ENCODE data around the gene CORO7.

The CORO7 gene

DNA sequence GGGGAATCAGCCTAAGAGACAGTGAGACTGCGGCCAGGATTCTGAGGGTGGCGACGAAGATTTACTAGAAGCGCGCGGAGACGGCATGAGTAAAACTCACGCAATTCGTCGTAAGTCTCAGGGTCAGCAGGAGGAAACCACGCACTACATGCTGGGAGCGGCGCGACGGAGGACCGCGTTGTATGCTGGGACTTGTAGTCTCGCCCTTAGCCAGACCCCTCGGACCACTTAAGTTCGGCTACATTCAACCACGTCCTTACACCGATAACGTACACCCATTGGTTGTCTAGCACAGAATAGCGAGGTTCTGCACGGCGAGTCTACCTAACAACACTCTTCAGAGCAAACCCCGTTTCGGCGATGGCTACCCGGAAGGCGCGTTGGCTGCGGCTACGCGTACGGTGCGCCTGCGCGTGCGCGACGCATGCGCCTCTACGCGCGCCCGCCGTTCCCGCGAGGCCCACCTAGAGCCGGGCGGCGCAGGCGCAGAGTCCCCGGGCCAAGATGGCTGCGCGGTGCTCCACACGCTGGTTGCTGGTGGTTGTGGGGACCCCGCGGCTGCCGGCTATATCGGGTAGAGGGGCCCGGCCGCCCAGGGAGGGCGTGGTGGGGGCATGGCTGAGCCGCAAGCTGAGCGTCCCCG lies 9.1 kb upstream of the CORO7 start, which contains the start of gene DNAJA3:
Gene DNAJA3 (plus strand): TSS at position 491 of the 643 bp plus-strand sequence. CDS start 14 bp downstream, at position 505.
- no peaks in the 10 kb centered on the region for H3K27me3 ChIP-seq (replicated peaks; ENCODE audit: control insufficient read depth, insufficient read depth, low read length)
- DNase-seq (ENCODE audit: extremely low read depth, insufficient read length) = peak; percentile 97
- TF ChIP-seq, protein P1, sequence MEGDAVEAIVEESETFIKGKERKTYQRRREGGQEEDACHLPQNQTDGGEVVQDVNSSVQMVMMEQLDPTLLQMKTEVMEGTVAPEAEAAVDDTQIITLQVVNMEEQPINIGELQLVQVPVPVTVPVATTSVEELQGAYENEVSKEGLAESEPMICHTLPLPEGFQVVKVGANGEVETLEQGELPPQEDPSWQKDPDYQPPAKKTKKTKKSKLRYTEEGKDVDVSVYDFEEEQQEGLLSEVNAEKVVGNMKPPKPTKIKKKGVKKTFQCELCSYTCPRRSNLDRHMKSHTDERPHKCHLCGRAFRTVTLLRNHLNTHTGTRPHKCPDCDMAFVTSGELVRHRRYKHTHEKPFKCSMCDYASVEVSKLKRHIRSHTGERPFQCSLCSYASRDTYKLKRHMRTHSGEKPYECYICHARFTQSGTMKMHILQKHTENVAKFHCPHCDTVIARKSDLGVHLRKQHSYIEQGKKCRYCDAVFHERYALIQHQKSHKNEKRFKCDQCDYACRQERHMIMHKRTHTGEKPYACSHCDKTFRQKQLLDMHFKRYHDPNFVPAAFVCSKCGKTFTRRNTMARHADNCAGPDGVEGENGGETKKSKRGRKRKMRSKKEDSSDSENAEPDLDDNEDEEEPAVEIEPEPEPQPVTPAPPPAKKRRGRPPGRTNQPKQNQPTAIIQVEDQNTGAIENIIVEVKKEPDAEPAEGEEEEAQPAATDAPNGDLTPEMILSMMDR (IDR thresholded peaks at IDR 0.05; ENCODE audit: insufficient read depth, low read length, poor library complexity, severe bottlenecking) = no peak

DNA sequence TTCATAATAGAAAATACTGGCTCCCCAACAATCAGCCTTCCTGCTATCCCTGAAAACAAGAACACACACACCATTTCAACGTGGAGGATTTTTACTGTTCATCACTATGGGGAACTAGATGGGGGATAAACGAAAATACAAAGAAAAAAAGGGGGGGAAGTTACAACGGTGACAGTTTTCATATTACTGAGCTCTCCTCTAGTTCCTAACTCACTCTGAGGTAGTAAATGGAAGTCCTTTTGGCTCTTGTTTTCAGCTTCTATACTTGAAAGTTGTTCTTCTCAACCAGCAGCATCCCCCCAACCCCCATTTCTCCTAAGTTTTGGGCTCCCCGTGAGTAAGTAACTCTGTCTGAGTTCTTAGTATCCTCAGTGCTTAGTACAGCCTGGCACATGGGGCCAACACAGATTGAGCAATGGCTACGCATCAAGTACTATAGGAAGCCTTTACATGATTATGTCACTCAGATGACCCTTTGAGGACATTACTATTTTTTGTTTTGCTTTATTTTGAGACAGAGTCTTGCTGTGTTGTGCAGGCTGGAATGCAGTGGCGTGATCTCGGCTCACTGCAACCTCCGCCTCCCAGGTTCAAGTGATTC lies 4.2 kb upstream of the CORO7 start:
- Histone ChIP-seq H3K27me3 (replicated peaks; ENCODE audit: control insufficient read depth, insufficient read depth, low read length) (no peaks in the 10 kb centered on the region), H3K4me3 (replicated peaks; ENCODE audit: low read depth, low read length) (no peak overlapping the region), H3K36me3 (ENCODE audit: control insufficient read depth, insufficient read depth, low read length) (no peaks in the 10 kb centered on the region)
- TF ChIP-seq, protein P1 (IDR thresholded peaks at IDR 0.05; ENCODE audit: insufficient read depth, low read length, poor library complexity, severe bottlenecking) = no peak
- no peak for DNase-seq (ENCODE audit: extremely low read depth, insufficient read length)

More for the DNA sequence above, 9.1 kb upstream of the CORO7 start, which contains the start of gene DNAJA3:
- peaks cover 4% of the 10 kb centered on the region for H3K36me3 ChIP-seq (ENCODE audit: control insufficient read depth, insufficient read depth, low read length)
- H3K4me3 ChIP-seq (replicated peaks; ENCODE audit: low read depth, low read length) = peak within 1 kb of the TSS; percentile 78

DNA sequence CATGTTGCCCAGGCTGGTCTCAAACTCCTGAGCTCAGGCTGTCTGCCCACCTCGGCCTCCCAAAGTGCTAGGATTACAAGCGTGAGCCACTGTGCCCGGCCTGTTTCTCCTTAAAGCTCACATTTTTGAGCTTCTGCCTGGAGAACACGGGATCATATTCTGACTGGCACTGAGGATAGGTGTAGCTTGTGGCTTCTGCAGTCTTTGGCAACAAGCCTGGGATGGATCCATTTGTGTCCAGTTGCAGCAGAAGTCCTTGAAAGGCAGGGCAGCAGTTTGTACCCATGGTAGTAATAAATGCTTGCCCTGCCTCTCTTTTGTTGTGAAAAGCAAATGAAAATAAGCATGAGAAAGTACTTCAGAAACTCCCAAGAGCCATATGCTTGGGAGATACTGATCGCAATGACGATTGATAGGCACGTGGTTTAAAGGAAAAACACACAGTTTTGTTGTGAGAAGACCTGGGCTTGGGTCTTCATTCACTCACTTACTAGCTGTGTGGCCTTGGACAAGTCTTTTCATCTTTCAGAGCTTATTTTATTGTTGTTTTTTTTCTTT lies 3.1 kb upstream of the CORO7 start:
- TF ChIP-seq, protein P1 (IDR thresholded peaks at IDR 0.05; ENCODE audit: insufficient read depth, low read length, poor library complexity, severe bottlenecking) = no peak
- Histone ChIP-seq H3K36me3 (ENCODE audit: control insufficient read depth, insufficient read depth, low read length) (no peaks in the 10 kb centered on the region), H3K4me3 (replicated peaks; ENCODE audit: low read depth, low read length) (no peak overlapping the region), H3K27me3 (replicated peaks; ENCODE audit: control insufficient read depth, insufficient read depth, low read length) (no peaks in the 10 kb centered on the region)
- DNase-seq (ENCODE audit: extremely low read depth, insufficient read length) = no peak

DNA sequence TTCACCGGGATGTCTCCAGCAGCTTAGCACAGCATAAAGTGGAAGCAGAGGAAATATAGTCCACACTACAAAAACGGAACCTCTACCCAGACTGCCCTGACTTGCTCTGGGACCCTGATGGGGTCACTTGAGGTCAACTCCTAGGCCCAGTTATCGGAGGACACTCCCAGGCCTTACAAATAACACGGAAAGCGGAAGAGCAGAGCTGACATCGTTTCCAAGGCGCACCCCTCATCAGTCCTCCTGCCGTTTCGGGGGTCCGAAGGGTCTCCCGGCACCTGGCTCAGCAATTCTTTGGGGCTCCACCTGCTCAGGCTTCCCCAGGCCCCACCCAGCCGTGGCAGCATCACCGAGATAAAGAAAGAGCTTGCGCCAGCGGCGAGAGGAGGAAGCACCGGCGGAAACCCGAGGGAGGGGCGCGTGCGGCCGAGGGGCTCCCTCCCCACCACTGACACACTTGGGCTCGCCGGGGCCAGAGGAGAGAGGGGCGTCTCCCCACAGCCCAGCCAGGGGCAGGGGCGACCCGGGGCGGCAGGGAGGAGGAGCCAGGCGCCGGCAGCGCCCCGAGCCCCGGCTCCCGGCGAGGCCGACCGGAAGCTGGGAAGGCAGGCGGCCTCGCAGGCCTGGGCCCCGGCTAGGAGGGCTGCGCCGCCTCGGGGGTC lies 727 bp downstream of the CORO7 start:
- Histone ChIP-seq H3K36me3 (ENCODE audit: control insufficient read depth, insufficient read depth, low read length) (peaks cover 14% of the 10 kb centered on the region), H3K4me3 (replicated peaks; ENCODE audit: low read depth, low read length) (peak overlapping the region; percentile 72), H3K27me3 (replicated peaks; ENCODE audit: control insufficient read depth, insufficient read depth, low read length) (no peaks in the 10 kb centered on the region)
- TF ChIP-seq, protein P1 (IDR thresholded peaks at IDR 0.05; ENCODE audit: insufficient read depth, low read length, poor library complexity, severe bottlenecking) = no peak
- peak; percentile 74 for DNase-seq (ENCODE audit: extremely low read depth, insufficient read length)

DNA sequence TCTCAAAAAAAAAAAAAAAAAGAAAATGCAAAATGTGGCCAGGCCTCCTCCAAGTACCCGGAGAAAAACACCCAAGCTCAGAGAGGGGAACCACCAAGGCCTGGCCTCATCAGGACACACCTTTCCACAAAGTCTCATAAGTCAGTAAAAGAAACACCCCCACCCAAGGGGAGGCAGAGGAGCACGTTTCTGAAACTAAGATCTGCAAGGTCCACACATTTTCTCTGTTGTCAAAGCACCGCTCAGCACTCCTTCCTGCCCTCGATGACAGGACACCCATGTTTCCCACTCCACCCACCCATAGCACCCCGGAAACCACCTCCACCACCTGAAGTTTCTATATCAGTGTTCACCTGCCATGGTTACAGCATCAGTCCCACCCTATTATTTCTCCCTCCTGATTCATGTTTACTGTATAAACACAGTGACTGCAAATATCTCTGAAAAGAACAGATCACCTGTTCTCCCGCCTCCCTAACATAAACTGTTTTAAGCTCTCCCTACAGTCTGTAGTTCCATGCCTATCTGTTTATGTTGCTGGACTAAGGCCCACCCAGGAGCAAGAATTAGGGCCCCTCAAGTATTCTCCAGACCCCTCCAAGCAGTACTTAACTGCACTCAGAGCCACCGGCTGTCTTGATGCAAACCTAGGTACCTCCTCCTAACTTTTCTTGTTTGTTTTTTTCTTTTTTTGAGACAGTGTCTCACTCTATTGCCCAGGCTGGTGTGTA lies 2.0 kb downstream of the CORO7 start:
- H3K4me3 ChIP-seq (replicated peaks; ENCODE audit: low read depth, low read length) = peak overlapping the region; percentile 72
- H3K36me3 ChIP-seq (ENCODE audit: control insufficient read depth, insufficient read depth, low read length) = peaks cover 21% of the 10 kb centered on the region
- peak; percentile 84 for DNase-seq (ENCODE audit: extremely low read depth, insufficient read length)
- TF ChIP-seq, protein P1 (IDR thresholded peaks at IDR 0.05; ENCODE audit: insufficient read depth, low read length, poor library complexity, severe bottlenecking) = no peak
- H3K27me3 ChIP-seq (replicated peaks; ENCODE audit: control insufficient read depth, insufficient read depth, low read length) = no peaks in the 10 kb centered on the region

Data from GM06990 (cell line).